Measurements from ENCODE around the gene SPOCK1. TPM values are rescaled to one million over a fixed set of nuclear protein-coding genes. Genes with fewer than 3 reads are reported as not detected.

Gene SPOCK1
- total and polyA plus RNA-seq, 2 of the 13 experiments (the other 11 are each of a cell fraction or from before 2014, with no cell fraction given): 0.18 to 0.29 TPM

- Histone ChIP-seq H3K27ac (ENCODE audit: extremely low read length, insufficient read depth, low read length) (no peak overlapping the region), H3K9me3 (ENCODE audit: low read length) (no peaks in the 10 kb centered on the region), H3K4me3 (replicated peaks in 1 of 3; ENCODE audit: insufficient read depth in 1 of 3, low read depth in 2 of 3, low read length in 3 of 3) (no peak overlapping the region), H3K27me3 (ENCODE audit: control insufficient read depth in 1 of 2, insufficient read depth in 2 of 2, low read length in 2 of 2) (no peaks in the 10 kb centered on the region), H3K4me1 (ENCODE audit: insufficient read depth, low read length) (no peaks in the 10 kb centered on the region), H3K79me2 (ENCODE audit: insufficient read depth, low read length) (no peaks in the 10 kb centered on the region), H2AFZ (ENCODE audit: low read length) (no peak overlapping the region), H3K4me2 (ENCODE audit: low read depth, low read length) (no peak overlapping the region), H4K20me1 (ENCODE audit: insufficient read depth, low read length) (no peaks in the 10 kb centered on the region), H3K9ac (ENCODE audit: insufficient read depth, low read depth, low read length) (no peak overlapping the region), H3K36me3 (replicated peaks in 1 of 2; ENCODE audit: control insufficient read depth in 1 of 2, insufficient read depth in 2 of 2, low read length in 2 of 2) (no peaks in the 10 kb centered on the region)
- BruUV-seq (replicated peaks): no TSS peak
- 11% methylated on average over 5 of the region's 5 CpGs for WGBS (ENCODE audit: low lambda C conversion rate)
- in situ Hi-C loops (cut with HindIII; ENCODE audit: extremely low pct_ligation_motif_present, low pct_unique_long_range_greater_than_20kb): no loop called here
- POLR2A ChIA-PET: no interaction called here
- ATAC-seq (no peak), DNase-seq (ENCODE audit: low spot score) (no peak), FAIRE-seq (no peak)
- TF ChIP-seq CEBPB (IDR thresholded peaks at IDR 0.05; ENCODE audit: borderline replicate concordance, low read depth, low read length): no peak
- no peak for TF ChIP-seq WIZ (CRISPR knock-in tag; IDR thresholded peaks at IDR 0.05)
- TF ChIP-seq ZSCAN21 (CRISPR knock-in tag; IDR thresholded peaks at IDR 0.05; ENCODE audit: borderline replicate concordance): no peak
- no peak for TF ChIP-seq FOXP4 (CRISPR knock-in tag; IDR thresholded peaks at IDR 0.05)
- TF ChIP-seq MAFF (IDR thresholded peaks at IDR 0.05; ENCODE audit: low read depth, low read length): no peak
- no peak for TF ChIP-seq TBX2 (CRISPR knock-in tag; IDR thresholded peaks at IDR 0.05; ENCODE audit: borderline replicate concordance)
- no peak for TF ChIP-seq ZNF253 (CRISPR knock-in tag; IDR thresholded peaks at IDR 0.05; ENCODE audit: borderline replicate concordance)
- TF ChIP-seq THAP9 (CRISPR knock-in tag; IDR thresholded peaks at IDR 0.05; ENCODE audit: borderline replicate concordance): no peak
- TF ChIP-seq MTA3 (CRISPR knock-in tag; IDR thresholded peaks at IDR 0.05): no peak
- no peak for TF ChIP-seq STAT6 (CRISPR knock-in tag; IDR thresholded peaks at IDR 0.05; ENCODE audit: borderline replicate concordance)
- no peak for TF ChIP-seq U2AF2 (IDR thresholded peaks at IDR 0.05; ENCODE audit: low read depth, low read length)
- CTCF ChIA-PET (ENCODE audit: low intra/inter-chr PET ratio, low total read pairs): no interaction called here
- intact Hi-C loops (cut with micrococcal nuclease; ENCODE audit: unreplicated experiment): no loop called here
These were observed 520.0 kb downstream of the SPOCK1 start for GRCh38 chr5:136979131-136979530.
